ENCODE results near the gene SERPINA1.
"Not testable (repeated sequence)": the region's sequence is repeated elsewhere in the genome, so short reads cannot be mapped to it uniquely, and the experiment has no call there.

Gene SERPINA1

GRCh38 chr14:94368956-94369355, 19.4 kb downstream of the SERPINA1 start:
- DNase-seq, result no peak

GRCh38 chr14:94368243-94368590, 20.2 kb downstream of the SERPINA1 start:
- DNase-seq, result no peak

GRCh38 chr14:94367347-94368242, 20.8 kb downstream of the SERPINA1 start:
- DNase-seq, result no peak

- DNase-seq, result no peak
Observed at GRCh38 chr14:94366146-94366915, 22.1 kb downstream of the SERPINA1 start, which contains the start of gene SERPINA2. TSS of gene SERPINA2 (minus strand) at chr14:94366698.

- no peak for DNase-seq
Observed at GRCh38 chr14:94365624-94366023, 22.8 kb downstream of the SERPINA1 start.

- no peak for DNase-seq
Observed at GRCh38 chr14:94364964-94365363, 23.4 kb downstream of the SERPINA1 start.

GRCh38 chr14:94364037-94364436, 24.4 kb downstream of the SERPINA1 start:
- DNase-seq, result no peak

GRCh38 chr14:94363151-94363624, 25.2 kb downstream of the SERPINA1 start:
- DNase-seq, result no peak

- no peak for DNase-seq
Observed at GRCh38 chr14:94362614-94363133, 25.7 kb downstream of the SERPINA1 start.

- DNase-seq, result no peak
Observed at GRCh38 chr14:94361682-94362081, 26.7 kb downstream of the SERPINA1 start.

- no peak for DNase-seq
Observed at GRCh38 chr14:94360945-94361565, 27.3 kb downstream of the SERPINA1 start.

GRCh38 chr14:94357166-94357565, 31.2 kb downstream of the SERPINA1 start:
- no peak for DNase-seq

GRCh38 chr14:94356379-94357056, 31.9 kb downstream of the SERPINA1 start:
- no peak for DNase-seq

- DNase-seq, result peak; percentile 4
Observed at GRCh38 chr14:94355191-94355794, 33.1 kb downstream of the SERPINA1 start.

- DNase-seq, result no peak
Observed at GRCh38 chr14:94354638-94355185, 33.7 kb downstream of the SERPINA1 start.

- DNase-seq, result not testable (repeated sequence)
Observed at GRCh38 chr14:94354190-94354589, 34.2 kb downstream of the SERPINA1 start.

- no peak for DNase-seq
Observed at GRCh38 chr14:94349276-94349675, 39.1 kb downstream of the SERPINA1 start.

GRCh38 chr14:94348836-94349235, 39.6 kb downstream of the SERPINA1 start:
- no peak for DNase-seq

- DNase-seq, result no peak
Observed at GRCh38 chr14:94346841-94347240, 41.6 kb downstream of the SERPINA1 start.

GRCh38 chr14:94346065-94346786, 42.2 kb downstream of the SERPINA1 start:
- DNase-seq, result not testable (repeated sequence)
